CD14-positive monocyte (primary cell): ENCODE measurements around the gene ZIC1. TPM values are rescaled to one million over a fixed set of nuclear protein-coding genes. Genes with fewer than 3 reads are reported as not detected.

ENCODE experiments used
- DNase-seq, 3 donors: peaks; one replicate each; pipeline ENCODE4 v3.0.0-alpha.2; 2011 to 2022
- H2AFZ ChIP-seq: 2 replicates; pipeline ENCODE4 v1.6.0; 2012; ENCODE audit warnings: mild to moderate bottlenecking, low read depth, low read length, inconsistent platforms; ENCODE audit not compliant: insufficient read depth, poor library complexity, severe bottlenecking
- H3K27ac ChIP-seq, 2 donors: 1 replicate in 1 of 2; 2 replicates in 1 of 2; pipeline ENCODE4 v1.5.1; 2012 to 2013; ENCODE audit warnings: low read length in 2 of 2, control low read depth in 1 of 2, inconsistent platforms in 1 of 2, low read depth in 1 of 2, mild to moderate bottlenecking in 1 of 2
- H3K27me3 ChIP-seq, 2 donors: one replicate each; pipeline versions ENCODE4 v1.6.0 to v1.6.1; 2011 to 2013; ENCODE audit warnings: low read length in 2 of 2; ENCODE audit not compliant: control insufficient read depth in 2 of 2, insufficient read depth in 2 of 2
- H3K36me3 ChIP-seq, 2 donors: replicated peaks in 1 of 2; 1 replicate in 1 of 2; 2 replicates in 1 of 2; pipeline versions ENCODE4 v1.5.1 to v1.6.1; 2012 to 2013; ENCODE audit warnings: low read length in 2 of 2, control low read depth in 1 of 2, inconsistent platforms in 1 of 2, mild to moderate bottlenecking in 1 of 2; ENCODE audit not compliant: insufficient read depth in 2 of 2, control insufficient read depth in 1 of 2
- H3K4me1 ChIP-seq, 2 donors: 1 replicate in 1 of 2; 2 replicates in 1 of 2; pipeline versions ENCODE4 v1.5.1 to v1.6.1; 2012 to 2013; ENCODE audit warnings: low read length in 2 of 2, control low read depth in 1 of 2, inconsistent platforms in 1 of 2, mild to moderate bottlenecking in 1 of 2, moderate library complexity in 1 of 2; ENCODE audit not compliant: insufficient read depth in 2 of 2, control insufficient read depth in 1 of 2
- H3K4me2 ChIP-seq: replicated peaks from 2 replicates; pipeline ENCODE3; 2012; ENCODE audit warnings: low read length, moderate library complexity, mild to moderate bottlenecking; ENCODE audit not compliant: poor library complexity, severe bottlenecking; ENCODE audit errors: extremely low read depth
- H3K4me3 ChIP-seq, 3 experiments: fragments of 200-600 bp in 1 of 3; sonication (generic) in 1 of 3; replicated peaks in 1 of 3; 1 replicate in 2 of 3; 2 replicates in 1 of 3; pipeline ENCODE4 v1.5.1; 2011 to 2013; ENCODE audit warnings: low read length in 3 of 3, mild to moderate bottlenecking in 3 of 3, control low read depth in 2 of 3, low read depth in 2 of 3, inconsistent platforms in 1 of 3, moderate library complexity in 1 of 3
- H3K79me2 ChIP-seq: 2 replicates; pipeline ENCODE4 v1.6.0; 2012; ENCODE audit warnings: mild to moderate bottlenecking, control low read depth, inconsistent platforms, low read length, moderate library complexity; ENCODE audit not compliant: insufficient read depth
- H3K9ac ChIP-seq: 2 replicates; pipeline ENCODE4 v1.6.0; 2017; ENCODE audit warnings: low read length, mild to moderate bottlenecking; ENCODE audit not compliant: insufficient read depth, poor library complexity, severe bottlenecking
- H3K9me3 ChIP-seq, 2 donors: replicated peaks in 1 of 2; 1 replicate in 1 of 2; 2 replicates in 1 of 2; pipeline versions ENCODE4 v1.5.1 to v1.6.1; 2012 to 2013; ENCODE audit warnings: low read length in 2 of 2, control low read depth in 1 of 2; ENCODE audit not compliant: control insufficient read depth in 1 of 2, insufficient read depth in 1 of 2
- H4K20me1 ChIP-seq: 2 replicates; pipeline ENCODE4 v1.6.0; 2012; ENCODE audit warnings: mild to moderate bottlenecking, low read length, control low read depth, moderate library complexity; ENCODE audit not compliant: insufficient read depth
- H3K27ac Mint-ChIP-seq, 7 donors: one replicate each; pipeline ENCODE4 v1.8.0; 2020; ENCODE audit warnings: mild to moderate bottlenecking in 7 of 7, mixed read lengths in 7 of 7, moderate library complexity in 6 of 7, inconsistent platforms in 2 of 7
- H3K27me3 Mint-ChIP-seq, 3 donors: one replicate each; pipeline ENCODE4 v1.8.0; 2021 to 2022; ENCODE audit warnings: low read depth in 3 of 3, mild to moderate bottlenecking in 3 of 3, mixed read lengths in 3 of 3, moderate library complexity in 3 of 3, inconsistent platforms in 1 of 3
- H3K36me3 Mint-ChIP-seq, 2 donors: one replicate each; pipeline ENCODE4 v1.8.0; 2020; ENCODE audit warnings: mixed read lengths in 2 of 2, inconsistent platforms in 1 of 2, mild to moderate bottlenecking in 1 of 2
- H3K4me1 Mint-ChIP-seq: one replicate; pipeline ENCODE4 v1.8.0; 2020; ENCODE audit warnings: mild to moderate bottlenecking, mixed read lengths
- H3K4me3 Mint-ChIP-seq, 2 donors: one replicate each; pipeline ENCODE4 v1.8.0; 2020; ENCODE audit warnings: mild to moderate bottlenecking in 2 of 2, mixed read lengths in 2 of 2, moderate library complexity in 1 of 2
- H3K9me3 Mint-ChIP-seq, 7 donors: one replicate each; pipeline ENCODE4 v1.8.0; 2020 to 2022; ENCODE audit warnings: mixed read lengths in 7 of 7, mild to moderate bottlenecking in 6 of 7, moderate library complexity in 6 of 7, inconsistent platforms in 2 of 7
- CTCF ChIP-seq: fragments of 200-600 bp; IDR thresholded peaks from one replicate; pipeline ENCODE4 v1.8.0; 2022; ENCODE audit warnings: antibody characterized with exemption, mild to moderate bottlenecking
- WGBS: methylation state at CpG from one replicate; pipeline ENCODE4 v1.1.5; 2013; ENCODE audit warnings: missing lambda C conversion rate; ENCODE audit not compliant: insufficient coverage; 5-methylcytosine and 5-hydroxymethylcytosine counted together
- intact Hi-C, 2 donors: fragments of 100-400 bp; cut with micrococcal nuclease; formaldehyde crosslinking; loops; one replicate each; pipeline versions ENCODE4 v1.15.0 to v1.15.1; 2023
- polyA plus RNA-seq, 3 donors: library from polyadenylated mRNA; depleted of rRNA in 1 of 3; unstranded in 2 of 3; stranded (reverse) in 1 of 3; fragments of 300-500 nt in 2 of 3; fragments of >200 nt in 1 of 3; fragmentation: Illumina TruSeq in 2 of 3; gene quantifications; 1 replicate in 2 of 3; 2 replicates in 1 of 3; pipeline ENCODE4 v1.2.3, GENCODE V29; 2012 to 2021

ZIC1 gene
- polyA plus RNA-seq, 3 donors, result not detected

- peak overlapping the region in 1 of 2 donors; percentile 85 for H3K4me3 Mint-ChIP-seq
- intact Hi-C loops, result no loop called here
- H2AFZ ChIP-seq, result no peak overlapping the region
- no peak for TF ChIP-seq CTCF
- no peaks in the 10 kb centered on the region for H3K4me1 ChIP-seq
- no peak overlapping the region for H3K27ac ChIP-seq
- no peak overlapping the region for H3K4me2 ChIP-seq
- peaks cover 0 to 3% of the 10 kb centered on the region in 2 donors for H3K36me3 Mint-ChIP-seq
- peaks cover 12 to 54% of the 10 kb centered on the region in 2 donors for H3K9me3 ChIP-seq
- no peaks in the 10 kb centered on the region for H4K20me1 ChIP-seq
- peaks cover 69 to 91% of the 10 kb centered on the region in 2 donors for H3K27me3 ChIP-seq
- no peak overlapping the region for H3K4me3 ChIP-seq
- no peak overlapping the region for H3K9ac ChIP-seq
- no peaks in the 10 kb centered on the region for H3K4me1 Mint-ChIP-seq
- WGBS, result 6% methylated on average over 16 of the region's 18 CpGs
- no peaks in the 10 kb centered on the region for H3K36me3 ChIP-seq
- H3K79me2 ChIP-seq, result no peaks in the 10 kb centered on the region
- no peak for DNase-seq
- H3K9me3 Mint-ChIP-seq, result peaks cover 0 to 52% (median 40%) of the 10 kb centered on the region in 7 donors
- H3K27me3 Mint-ChIP-seq, result peaks cover 74 to 78% (median 74%) of the 10 kb centered on the region in 3 donors
- no peak overlapping the region for H3K27ac Mint-ChIP-seq
These were observed 39.5 kb upstream of the ZIC1 start for GRCh38 chr3:147369661-147370123.

GRCh38 chr3:147370349-147370748, 38.8 kb upstream of the ZIC1 start:
- Histone ChIP-seq H3K4me1 (no peaks in the 10 kb centered on the region), H3K4me3 (no peak overlapping the region), H3K36me3 (no peaks in the 10 kb centered on the region), H2AFZ (no peak overlapping the region), H3K4me2 (no peak overlapping the region), H3K9ac (no peak overlapping the region), H4K20me1 (no peaks in the 10 kb centered on the region), H3K27me3 (peaks cover 73 to 95% of the 10 kb centered on the region in 2 donors), H3K79me2 (no peaks in the 10 kb centered on the region), H3K27ac (no peak overlapping the region), H3K9me3 (peaks cover 12 to 58% of the 10 kb centered on the region in 2 donors)
- no peak for DNase-seq
- no peak for TF ChIP-seq CTCF
- intact Hi-C loops, result no loop called here
- Mint-ChIP-seq H3K36me3 (peaks cover 0 to 3% of the 10 kb centered on the region in 2 donors), H3K27me3 (peaks cover 74 to 76% (median 74%) of the 10 kb centered on the region in 3 donors), H3K9me3 (peaks cover 0 to 52% (median 41%) of the 10 kb centered on the region in 7 donors), H3K4me3 (peak overlapping the region in 1 of 2 donors; percentile 85), H3K27ac (no peak overlapping the region), H3K4me1 (no peaks in the 10 kb centered on the region)
- 9% methylated on average over 15 of the region's 19 CpGs for WGBS
